ENCODE results near the gene EXOC4. TPM values are rescaled to one million over a fixed set of nuclear protein-coding genes. Genes with fewer than 3 reads are reported as not detected.

The EXOC4 gene
- total RNA-seq, 4 donors from 2014 or later, result 30.7 to 62.4 (median 40.4) TPM

- TF ChIP-seq POLR2A (IDR thresholded peaks at IDR 0.05), result no peak
- no peak for TF ChIP-seq CTCF (IDR thresholded peaks at IDR 0.05)
- H3K27me3 ChIP-seq, result no peaks in the 10 kb centered on the region
- no peak overlapping the region for H3K4me3 ChIP-seq
- intact Hi-C loops (cut with DNase I), result no loop called here
- no peak overlapping the region for H3K27ac ChIP-seq
- 85 to 95% methylated on average over 3 of the region's 3 CpGs for WGBS, 2 donors
- no peak for DNase-seq
- no peaks in the 10 kb centered on the region for H3K4me1 ChIP-seq
- H3K36me3 ChIP-seq, result no peaks in the 10 kb centered on the region
- no peaks in the 10 kb centered on the region for H3K9me3 ChIP-seq
Observed at GRCh38 chr7:133744451-133744850, 491.6 kb downstream of the EXOC4 start.

GRCh38 chr7:133746305-133746704 lies 493.4 kb downstream of the EXOC4 start:
- H3K27me3 ChIP-seq, result no peaks in the 10 kb centered on the region
- TF ChIP-seq CTCF (IDR thresholded peaks at IDR 0.05), result no peak
- no peak for TF ChIP-seq POLR2A (IDR thresholded peaks at IDR 0.05)
- H3K36me3 ChIP-seq, result no peaks in the 10 kb centered on the region
- no peaks in the 10 kb centered on the region for H3K9me3 ChIP-seq
- intact Hi-C loops (cut with DNase I), result no loop called here
- 48 to 54% methylated on average over 3 of the region's 3 CpGs for WGBS, 2 donors
- H3K4me1 ChIP-seq, result no peaks in the 10 kb centered on the region
- no peak for DNase-seq
- no peak overlapping the region for H3K4me3 ChIP-seq
- H3K27ac ChIP-seq, result no peak overlapping the region

- no peaks in the 10 kb centered on the region for H3K4me1 ChIP-seq
- no peaks in the 10 kb centered on the region for H3K9me3 ChIP-seq
- 44 to 48% methylated on average over 2 of the region's 2 CpGs for WGBS, 2 donors
- TF ChIP-seq POLR2A (IDR thresholded peaks at IDR 0.05), result no peak
- no peak for DNase-seq
- intact Hi-C loops (cut with DNase I), result no loop called here
- no peak overlapping the region for H3K27ac ChIP-seq
- H3K4me3 ChIP-seq, result no peak overlapping the region
- H3K27me3 ChIP-seq, result no peaks in the 10 kb centered on the region
- H3K36me3 ChIP-seq, result no peaks in the 10 kb centered on the region
Observed at GRCh38 chr7:133746847-133747246, 494.0 kb downstream of the EXOC4 start.

DNA sequence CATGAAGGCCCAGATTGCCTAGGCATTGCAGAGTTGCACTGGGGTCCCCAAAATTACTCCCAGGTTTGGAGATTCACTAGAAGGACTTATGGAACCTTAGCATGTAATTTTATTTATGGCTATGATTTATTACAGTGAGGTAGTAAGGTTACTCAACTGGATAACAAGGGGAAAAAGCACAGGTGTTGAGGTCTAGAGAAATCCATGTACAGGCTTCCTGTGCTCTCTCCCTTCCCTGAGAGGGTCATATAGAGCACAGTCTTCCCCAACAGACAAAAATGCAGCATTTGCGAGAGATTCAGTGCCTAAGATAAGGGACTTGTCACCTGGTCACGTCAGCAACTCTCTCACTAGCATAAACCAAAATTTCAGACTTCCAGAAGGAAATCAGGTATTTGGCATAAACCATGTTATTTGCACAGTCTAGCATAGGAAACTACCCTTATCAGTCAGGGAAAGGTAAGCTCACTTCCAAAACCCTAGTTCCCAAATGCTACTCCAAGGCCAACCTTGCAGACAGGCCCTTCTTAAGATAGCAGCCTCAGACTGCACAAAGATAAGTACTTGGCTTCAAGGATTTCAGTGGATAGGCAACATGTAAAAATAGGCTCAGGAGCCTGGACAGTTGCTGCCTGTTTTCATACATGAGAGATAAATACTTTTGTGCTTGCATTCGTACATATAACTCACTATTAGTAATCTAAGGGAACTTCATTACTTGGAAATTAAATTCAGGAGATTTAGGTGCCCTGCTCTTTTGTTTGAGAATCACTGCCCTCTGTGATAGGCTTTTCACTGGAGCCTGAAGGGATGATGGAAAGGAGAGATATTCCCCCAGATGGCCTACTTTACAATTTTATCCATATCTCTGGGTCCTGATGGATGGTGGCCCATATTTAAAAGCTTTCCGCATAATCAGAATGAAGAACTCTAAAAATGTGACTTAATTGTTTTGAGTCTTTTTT lies 495.8 kb downstream of the EXOC4 start:
- H3K4me1 ChIP-seq, result no peaks in the 10 kb centered on the region
- no peak overlapping the region for H3K27ac ChIP-seq
- no peak overlapping the region for H3K4me3 ChIP-seq
- no peak for DNase-seq
- TF ChIP-seq POLR2A (IDR thresholded peaks at IDR 0.05) (no peak), CTCF (IDR thresholded peaks at IDR 0.05) (no peak)
- 87 to 97% methylated on average over 4 of the region's 4 CpGs for WGBS, 2 donors
- H3K27me3 ChIP-seq, result no peaks in the 10 kb centered on the region
- intact Hi-C loops (cut with DNase I), result no loop called here
- H3K36me3 ChIP-seq, result no peaks in the 10 kb centered on the region
- H3K9me3 ChIP-seq, result no peaks in the 10 kb centered on the region

- H3K27me3 ChIP-seq, result no peaks in the 10 kb centered on the region
- DNase-seq, result no peak
- no peak overlapping the region for H3K27ac ChIP-seq
- intact Hi-C loops (cut with DNase I), result no loop called here
- TF ChIP-seq POLR2A (IDR thresholded peaks at IDR 0.05) (no peak), CTCF (IDR thresholded peaks at IDR 0.05) (no peak)
- 79 to 88% methylated on average over 3 of the region's 3 CpGs for WGBS, 2 donors
- H3K36me3 ChIP-seq, result no peaks in the 10 kb centered on the region
- no peak overlapping the region for H3K4me3 ChIP-seq
- H3K4me1 ChIP-seq, result no peaks in the 10 kb centered on the region
- H3K9me3 ChIP-seq, result no peaks in the 10 kb centered on the region
Observed at GRCh38 chr7:133750287-133750686, 497.4 kb downstream of the EXOC4 start.
